Vagina (tissue), 2 donors: ENCODE data around the gene MUCL3.

ENCODE experiments used
- POLR2A ChIP-seq, 2 donors: fragments of 450-650 bp; IDR thresholded peaks; one replicate each; pipeline ENCODE4 v1.6.1; 2017; ENCODE audit warnings: antibody characterized with exemption in 2 of 2, mild to moderate bottlenecking in 2 of 2, moderate library complexity in 2 of 2
- POLR2AphosphoS5 ChIP-seq, 2 donors: sonication (generic); formaldehyde crosslinking; IDR thresholded peaks; one replicate each; pipeline ENCODE4 v1.9.0; 2017; ENCODE audit warnings: antibody characterized with exemption in 2 of 2, mild to moderate bottlenecking in 2 of 2, low read depth in 1 of 2; ENCODE audit not compliant: insufficient read depth in 1 of 2
- TF ChIP-seq, protein P1 (sequence below), 3 experiments: fragments of 450-650 bp in 2 of 3; fragments of 200-600 bp in 1 of 3; sonication (generic) in 1 of 3; IDR thresholded peaks; one replicate each; pipeline ENCODE4 v1.5.1; 2017 to 2019; ENCODE audit warnings: antibody characterized with exemption in 3 of 3, mild to moderate bottlenecking in 2 of 3, moderate library complexity in 2 of 3

DNA sequence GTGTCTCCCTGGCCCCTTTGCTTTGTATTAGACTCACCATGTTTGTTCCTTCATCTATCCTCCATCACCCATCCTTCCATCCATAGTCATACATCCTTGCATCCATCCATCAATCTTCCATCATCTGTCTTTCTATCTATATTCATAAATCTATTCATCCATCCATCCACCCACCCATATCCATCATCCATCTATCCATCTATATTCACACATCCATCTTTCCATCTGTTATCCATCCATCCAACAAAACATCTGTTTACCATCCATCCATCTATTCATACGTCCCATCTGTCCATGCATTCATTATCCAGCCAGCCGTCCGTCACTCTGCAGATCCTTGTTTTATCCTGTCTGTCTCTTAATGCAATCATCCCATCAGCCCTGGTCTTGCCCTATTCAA, 45.8 kb upstream of the MUCL3 start:
- TF ChIP-seq POLR2AphosphoS5 (IDR thresholded peaks at IDR 0.05; ENCODE audit: insufficient read depth in 1 of 2, low read depth in 1 of 2) = no peak
- TF ChIP-seq, protein P1, sequence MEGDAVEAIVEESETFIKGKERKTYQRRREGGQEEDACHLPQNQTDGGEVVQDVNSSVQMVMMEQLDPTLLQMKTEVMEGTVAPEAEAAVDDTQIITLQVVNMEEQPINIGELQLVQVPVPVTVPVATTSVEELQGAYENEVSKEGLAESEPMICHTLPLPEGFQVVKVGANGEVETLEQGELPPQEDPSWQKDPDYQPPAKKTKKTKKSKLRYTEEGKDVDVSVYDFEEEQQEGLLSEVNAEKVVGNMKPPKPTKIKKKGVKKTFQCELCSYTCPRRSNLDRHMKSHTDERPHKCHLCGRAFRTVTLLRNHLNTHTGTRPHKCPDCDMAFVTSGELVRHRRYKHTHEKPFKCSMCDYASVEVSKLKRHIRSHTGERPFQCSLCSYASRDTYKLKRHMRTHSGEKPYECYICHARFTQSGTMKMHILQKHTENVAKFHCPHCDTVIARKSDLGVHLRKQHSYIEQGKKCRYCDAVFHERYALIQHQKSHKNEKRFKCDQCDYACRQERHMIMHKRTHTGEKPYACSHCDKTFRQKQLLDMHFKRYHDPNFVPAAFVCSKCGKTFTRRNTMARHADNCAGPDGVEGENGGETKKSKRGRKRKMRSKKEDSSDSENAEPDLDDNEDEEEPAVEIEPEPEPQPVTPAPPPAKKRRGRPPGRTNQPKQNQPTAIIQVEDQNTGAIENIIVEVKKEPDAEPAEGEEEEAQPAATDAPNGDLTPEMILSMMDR (IDR thresholded peaks at IDR 0.05) = no peak
- TF ChIP-seq POLR2A (IDR thresholded peaks at IDR 0.05) = no peak
